Epithelial cell of esophagus (primary cell): Measurements from ENCODE around the gene RANBP3L.

Experiments
- DNase-seq: peaks from one replicate; pipeline ENCODE4 v3.0.0; 2010; ENCODE audit warnings: low read depth
- H3K4me3 ChIP-seq: 2 replicates; pipeline ENCODE4 v1.5.1; 2011; ENCODE audit warnings: mild to moderate bottlenecking, low read length, control low read depth
- TF ChIP-seq, protein P1 (sequence below): IDR thresholded peaks from 2 replicates; pipeline ENCODE4 v1.5.1; 2011; ENCODE audit warnings: low read depth, mild to moderate bottlenecking, low read length, control low read depth, inconsistent platforms; ENCODE audit not compliant: insufficient read depth; ENCODE audit errors: missing control alignments

The RANBP3L gene

DNA sequence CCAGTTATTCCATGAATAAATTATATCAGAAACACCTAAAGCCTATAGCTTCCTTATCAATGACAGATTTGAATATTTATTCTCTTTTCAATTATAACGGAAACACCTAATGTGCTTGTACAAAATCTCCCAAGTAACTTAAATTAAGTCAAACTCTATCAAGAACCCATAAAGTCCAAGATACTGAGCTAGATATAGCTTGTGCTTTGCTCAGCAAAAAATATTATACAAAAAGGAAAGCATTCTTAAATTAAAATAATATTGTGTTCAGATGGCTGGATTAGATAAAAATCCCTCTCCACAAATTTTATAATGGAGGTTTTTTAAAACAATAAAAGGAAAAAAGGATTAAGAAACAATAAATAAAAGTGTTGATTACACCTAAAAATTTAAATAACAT lies 83.7 kb downstream of the RANBP3L start:
- TF ChIP-seq, protein P1, sequence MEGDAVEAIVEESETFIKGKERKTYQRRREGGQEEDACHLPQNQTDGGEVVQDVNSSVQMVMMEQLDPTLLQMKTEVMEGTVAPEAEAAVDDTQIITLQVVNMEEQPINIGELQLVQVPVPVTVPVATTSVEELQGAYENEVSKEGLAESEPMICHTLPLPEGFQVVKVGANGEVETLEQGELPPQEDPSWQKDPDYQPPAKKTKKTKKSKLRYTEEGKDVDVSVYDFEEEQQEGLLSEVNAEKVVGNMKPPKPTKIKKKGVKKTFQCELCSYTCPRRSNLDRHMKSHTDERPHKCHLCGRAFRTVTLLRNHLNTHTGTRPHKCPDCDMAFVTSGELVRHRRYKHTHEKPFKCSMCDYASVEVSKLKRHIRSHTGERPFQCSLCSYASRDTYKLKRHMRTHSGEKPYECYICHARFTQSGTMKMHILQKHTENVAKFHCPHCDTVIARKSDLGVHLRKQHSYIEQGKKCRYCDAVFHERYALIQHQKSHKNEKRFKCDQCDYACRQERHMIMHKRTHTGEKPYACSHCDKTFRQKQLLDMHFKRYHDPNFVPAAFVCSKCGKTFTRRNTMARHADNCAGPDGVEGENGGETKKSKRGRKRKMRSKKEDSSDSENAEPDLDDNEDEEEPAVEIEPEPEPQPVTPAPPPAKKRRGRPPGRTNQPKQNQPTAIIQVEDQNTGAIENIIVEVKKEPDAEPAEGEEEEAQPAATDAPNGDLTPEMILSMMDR = no peak
- DNase-seq = no peak
- no peak overlapping the region for H3K4me3 ChIP-seq

DNA sequence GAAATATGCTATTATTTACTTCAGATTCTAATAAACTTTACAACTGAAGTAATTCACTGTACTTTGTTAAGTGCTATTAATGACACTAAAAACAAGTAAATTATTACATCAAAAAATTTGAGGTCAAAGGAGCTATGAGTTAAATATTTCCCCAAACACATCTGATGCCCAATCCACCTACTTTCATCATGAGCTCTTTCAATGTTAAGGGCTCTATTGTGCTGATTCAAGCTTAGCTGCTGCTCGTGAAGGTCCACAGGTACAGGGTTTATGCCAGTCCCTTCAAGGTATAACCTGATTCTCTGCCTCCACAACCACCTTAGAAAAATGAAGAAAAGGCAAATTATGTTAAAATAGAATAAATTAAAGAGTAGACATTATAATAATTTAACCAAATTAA lies 84.1 kb downstream of the RANBP3L start:
- DNase-seq = no peak
- TF ChIP-seq, protein P1 = no peak
- H3K4me3 ChIP-seq = no peak overlapping the region

DNA sequence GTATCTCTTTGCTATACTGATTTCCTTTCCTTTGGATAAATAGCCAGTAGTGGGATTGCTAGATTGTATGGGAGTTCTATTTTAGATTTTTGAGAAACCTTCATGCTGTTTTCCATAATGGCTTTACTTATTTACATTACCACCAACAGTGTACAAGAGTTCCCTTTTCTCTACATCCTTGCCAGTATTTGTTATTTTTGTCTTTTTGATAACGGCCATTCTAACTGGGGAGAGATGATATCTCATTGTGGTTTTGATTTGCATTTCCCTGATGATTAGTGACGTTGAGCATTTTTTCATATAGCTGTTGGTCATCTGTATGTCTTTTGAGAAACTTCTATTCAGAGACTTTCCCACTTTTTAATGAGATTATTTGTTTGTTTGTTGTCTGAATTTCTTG lies 85.8 kb downstream of the RANBP3L start:
- DNase-seq = no peak
- H3K4me3 ChIP-seq = no peak overlapping the region
- TF ChIP-seq, protein P1 = no peak

DNA sequence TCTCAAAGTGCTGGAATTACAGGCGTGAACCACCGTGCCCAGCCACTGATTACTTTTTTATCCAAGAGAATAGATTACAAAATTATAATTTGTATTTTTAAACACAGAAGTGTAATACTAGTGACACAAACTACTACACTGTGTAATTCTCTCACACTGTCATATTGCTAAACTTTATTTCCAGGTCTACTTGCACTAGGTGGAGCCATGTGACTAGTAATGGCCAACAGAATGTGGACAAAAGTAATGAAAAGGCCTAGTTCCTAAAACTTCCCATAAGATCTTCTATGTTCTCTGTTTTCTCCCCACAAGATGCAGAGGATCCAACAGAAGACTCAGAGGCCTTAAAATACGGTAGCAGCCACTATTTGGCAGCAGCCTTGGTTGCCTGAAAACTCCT lies 87.3 kb downstream of the RANBP3L start:
- TF ChIP-seq, protein P1 = no peak

DNA sequence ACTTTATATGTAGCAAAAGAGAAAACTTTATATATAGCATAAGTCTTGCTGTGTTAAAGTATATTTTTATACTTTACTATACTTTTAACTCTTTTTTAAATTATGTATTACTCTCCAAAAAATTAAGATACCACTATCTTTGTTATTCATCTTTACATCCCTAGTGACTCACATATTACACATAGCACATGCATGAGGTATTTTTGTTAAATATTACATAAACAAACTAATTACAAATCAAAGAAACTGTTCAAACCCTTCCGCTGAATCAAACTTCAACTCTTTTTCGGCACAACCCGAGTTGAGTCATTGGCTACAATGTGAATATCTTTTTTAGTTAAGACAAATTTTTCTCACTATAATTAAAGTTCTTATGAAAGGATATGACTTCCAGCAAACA lies 92.0 kb downstream of the RANBP3L start:
- H3K4me3 ChIP-seq = no peak overlapping the region
- peak; percentile 44 for DNase-seq
- TF ChIP-seq, protein P1 = no peak

More for the DNA sequence above, 87.3 kb downstream of the RANBP3L start:
- no peak for DNase-seq
- no peak overlapping the region for H3K4me3 ChIP-seq

DNA sequence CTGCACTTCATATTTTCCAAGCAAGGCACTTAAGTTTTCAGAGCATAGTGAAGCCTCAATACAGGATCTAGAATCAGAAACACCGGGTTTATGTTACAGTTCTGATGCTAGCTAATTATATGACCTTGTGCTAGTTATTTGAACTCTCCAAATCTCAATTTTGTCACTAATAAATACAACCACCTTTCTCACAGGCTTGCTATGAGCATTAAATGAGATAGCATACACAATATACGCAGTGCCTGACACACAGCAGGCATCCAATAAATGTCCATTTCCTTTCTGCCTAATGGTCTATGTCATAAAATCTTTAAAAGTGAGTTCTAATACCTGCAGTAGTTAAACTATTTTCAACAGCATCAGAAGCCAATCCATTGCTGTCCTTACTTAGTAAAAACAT lies 92.9 kb downstream of the RANBP3L start:
- no peak for DNase-seq
- TF ChIP-seq, protein P1 = no peak
- H3K4me3 ChIP-seq = no peak overlapping the region

DNA sequence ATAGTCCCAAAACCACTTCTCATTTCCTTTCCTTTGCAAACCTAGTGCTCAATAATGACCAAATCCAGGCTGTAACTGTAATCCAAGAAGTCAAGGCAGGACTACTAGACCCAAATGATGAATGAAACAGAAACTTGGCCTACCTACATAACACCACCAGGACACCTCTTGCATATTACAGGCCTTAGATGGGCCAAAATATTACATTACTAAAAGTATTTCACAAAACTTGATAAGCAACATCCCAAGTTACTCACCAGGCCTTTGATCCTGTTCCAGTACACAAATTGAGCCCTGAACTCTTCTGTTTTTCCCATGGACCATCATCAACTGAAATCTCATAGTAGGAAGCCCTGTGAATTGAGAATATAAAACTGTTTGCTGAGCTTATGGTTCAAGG lies 94.8 kb downstream of the RANBP3L start:
- peak; percentile 22 for DNase-seq
- H3K4me3 ChIP-seq = no peak overlapping the region
- TF ChIP-seq, protein P1 = no peak
